ENCODE data around the gene MOB3B.

MOB3B gene

GRCh38 chr9:27541740-27542139 lies 12.1 kb upstream of the MOB3B start:
- DNase-seq (ENCODE audit: low read depth, low spot score) = no peak

DNA sequence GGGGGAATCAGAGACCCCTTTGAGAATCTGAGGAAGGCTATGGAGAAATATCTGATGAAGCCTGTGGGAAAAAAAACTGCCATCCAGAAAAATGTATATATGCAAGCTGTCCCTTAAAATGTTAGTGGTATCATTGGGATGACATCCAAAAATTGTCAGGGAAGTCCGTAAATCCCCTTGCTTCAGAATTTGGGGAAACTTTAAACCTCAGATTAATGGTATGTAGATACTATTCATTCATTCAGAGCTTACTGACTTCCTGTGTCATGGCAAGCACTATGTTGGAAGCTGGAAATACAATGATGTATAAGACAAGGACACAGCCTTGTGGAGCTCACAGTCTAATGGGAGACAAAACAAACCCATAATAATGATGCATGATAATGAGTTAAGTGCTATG lies 10.9 kb upstream of the MOB3B start:
- no peak for DNase-seq (ENCODE audit: low read depth, low spot score)

DNA sequence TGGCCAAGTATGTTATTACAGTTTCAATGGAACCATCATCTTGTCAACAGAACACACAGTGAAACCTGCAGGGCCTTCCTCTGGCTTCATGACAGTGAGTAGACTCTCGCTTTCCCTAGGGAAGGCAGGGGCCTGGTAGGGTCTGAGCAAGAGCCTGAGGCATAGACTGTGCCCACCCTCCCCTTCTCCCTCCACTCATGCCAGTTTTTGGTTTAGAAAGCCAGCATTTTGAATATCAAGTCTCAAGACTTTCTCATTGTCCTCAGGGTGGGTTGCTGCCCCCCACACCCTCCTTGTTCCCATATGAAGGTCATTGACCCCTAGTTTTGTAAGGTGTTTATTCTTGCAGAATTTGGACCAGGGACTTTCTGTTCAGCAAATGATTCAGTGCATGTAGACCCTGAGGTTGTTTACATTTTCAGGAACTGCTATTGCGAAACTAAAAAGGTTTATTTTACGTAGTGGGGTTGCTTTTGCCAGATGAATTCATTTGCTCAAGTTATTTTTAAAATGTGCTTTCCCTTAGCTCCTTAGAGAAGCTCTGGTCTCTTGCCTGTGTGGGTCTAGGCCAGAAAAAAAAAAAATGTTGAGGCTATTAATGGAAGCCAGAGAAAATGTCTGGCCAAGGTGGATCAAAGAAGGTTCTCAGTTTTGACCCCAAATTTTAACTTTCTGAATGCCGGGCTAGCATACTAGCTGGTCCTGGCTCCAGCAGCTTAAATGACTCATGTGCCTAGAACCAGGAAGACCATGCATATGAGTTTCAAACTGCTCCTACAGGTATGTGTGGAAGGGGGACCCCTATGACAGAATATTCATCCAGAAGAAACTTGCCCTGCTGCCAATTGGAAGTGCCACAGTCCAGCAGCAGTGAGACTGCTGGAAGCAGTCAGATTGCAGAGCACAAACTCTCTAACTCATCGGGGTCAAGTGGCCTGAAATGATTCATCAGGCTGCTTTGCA lies 10.1 kb upstream of the MOB3B start:
- DNase-seq (ENCODE audit: low read depth, low spot score) = no peak

GRCh38 chr9:27538647-27539046 lies 9.0 kb upstream of the MOB3B start:
- no peak for DNase-seq (ENCODE audit: low read depth, low spot score)

GRCh38 chr9:27537756-27538155 lies 8.1 kb upstream of the MOB3B start:
- DNase-seq (ENCODE audit: low read depth, low spot score) = no peak

- no peak for DNase-seq (ENCODE audit: low read depth, low spot score)
These were observed 7.4 kb upstream of the MOB3B start for GRCh38 chr9:27537027-27537435.

GRCh38 chr9:27536168-27536567 lies 6.6 kb upstream of the MOB3B start:
- DNase-seq (ENCODE audit: low read depth, low spot score) = no peak

DNA sequence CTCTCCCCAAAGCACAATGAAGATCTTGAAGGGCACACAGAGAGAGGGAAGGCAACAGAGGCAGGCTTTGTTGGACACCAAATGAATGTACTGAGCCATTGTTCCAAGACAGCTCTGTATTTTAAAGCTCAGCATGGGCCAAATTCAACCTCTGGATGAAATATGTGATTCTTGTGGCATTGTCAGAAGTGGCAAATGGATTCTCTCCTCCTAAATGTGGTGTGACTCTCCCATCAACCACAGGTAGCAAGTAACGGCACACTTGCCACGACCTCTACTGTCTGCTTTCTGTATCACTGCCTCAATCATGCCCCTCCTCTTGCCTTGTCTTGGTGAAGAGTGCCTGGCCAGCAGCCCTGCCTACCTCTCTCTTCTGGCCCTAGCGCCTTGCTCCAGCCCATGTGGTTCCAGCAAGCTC lies 6.1 kb upstream of the MOB3B start:
- DNase-seq (ENCODE audit: low read depth, low spot score) = no peak

GRCh38 chr9:27534658-27535209 lies 5.1 kb upstream of the MOB3B start:
- DNase-seq (ENCODE audit: low read depth, low spot score) = no peak

- DNase-seq (ENCODE audit: low read depth, low spot score) = no peak
These were observed 4.5 kb upstream of the MOB3B start for GRCh38 chr9:27534131-27534530.

- no peak for DNase-seq (ENCODE audit: low read depth, low spot score)
These were observed 3.7 kb upstream of the MOB3B start for GRCh38 chr9:27533311-27533710.

DNA sequence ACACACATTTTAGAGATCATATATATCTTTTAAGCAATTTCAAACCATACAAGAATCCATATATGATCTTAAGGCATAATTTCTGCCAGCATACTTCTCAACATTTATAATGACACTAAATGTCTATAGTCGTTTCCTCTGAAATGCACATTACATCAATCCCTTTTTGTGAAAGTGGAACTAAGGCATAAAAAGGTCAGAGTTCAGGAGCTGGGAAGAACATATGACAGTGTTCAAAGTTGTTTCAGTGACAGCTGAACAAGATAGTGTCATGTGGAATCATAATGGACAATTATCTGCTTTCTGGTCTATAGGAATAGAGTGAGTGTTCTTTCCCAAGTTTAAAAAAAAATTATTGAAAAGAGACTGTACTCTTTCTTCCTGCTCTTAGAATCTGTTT lies 2.4 kb upstream of the MOB3B start:
- no peak for DNase-seq (ENCODE audit: low read depth, low spot score)

GRCh38 chr9:27530915-27531755 lies 1.5 kb upstream of the MOB3B start:
- DNase-seq (ENCODE audit: low read depth, low spot score) = no peak

DNA sequence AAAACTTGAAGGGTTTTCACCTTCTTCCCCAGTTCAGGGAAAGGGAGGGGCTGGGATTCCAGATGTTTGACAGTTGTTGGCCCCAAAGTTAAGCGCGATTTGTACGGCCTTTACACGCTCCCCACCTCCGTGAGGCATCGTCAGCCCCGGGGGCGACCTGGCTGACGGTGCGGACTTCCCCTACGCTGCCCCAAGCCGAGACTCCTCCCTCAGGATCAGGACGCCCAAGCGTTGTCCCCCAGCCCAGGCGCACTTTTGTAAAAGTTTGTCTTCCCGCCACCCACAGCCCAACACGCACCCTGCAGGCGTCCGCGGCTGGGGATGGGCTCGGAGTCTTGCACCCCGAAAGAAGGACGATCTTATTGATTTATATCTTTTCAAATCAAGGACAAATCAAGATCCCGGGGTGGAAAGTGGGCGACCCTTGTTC lies 713 bp downstream of the MOB3B start:
- no peak for DNase-seq (ENCODE audit: low read depth, low spot score)

DNA sequence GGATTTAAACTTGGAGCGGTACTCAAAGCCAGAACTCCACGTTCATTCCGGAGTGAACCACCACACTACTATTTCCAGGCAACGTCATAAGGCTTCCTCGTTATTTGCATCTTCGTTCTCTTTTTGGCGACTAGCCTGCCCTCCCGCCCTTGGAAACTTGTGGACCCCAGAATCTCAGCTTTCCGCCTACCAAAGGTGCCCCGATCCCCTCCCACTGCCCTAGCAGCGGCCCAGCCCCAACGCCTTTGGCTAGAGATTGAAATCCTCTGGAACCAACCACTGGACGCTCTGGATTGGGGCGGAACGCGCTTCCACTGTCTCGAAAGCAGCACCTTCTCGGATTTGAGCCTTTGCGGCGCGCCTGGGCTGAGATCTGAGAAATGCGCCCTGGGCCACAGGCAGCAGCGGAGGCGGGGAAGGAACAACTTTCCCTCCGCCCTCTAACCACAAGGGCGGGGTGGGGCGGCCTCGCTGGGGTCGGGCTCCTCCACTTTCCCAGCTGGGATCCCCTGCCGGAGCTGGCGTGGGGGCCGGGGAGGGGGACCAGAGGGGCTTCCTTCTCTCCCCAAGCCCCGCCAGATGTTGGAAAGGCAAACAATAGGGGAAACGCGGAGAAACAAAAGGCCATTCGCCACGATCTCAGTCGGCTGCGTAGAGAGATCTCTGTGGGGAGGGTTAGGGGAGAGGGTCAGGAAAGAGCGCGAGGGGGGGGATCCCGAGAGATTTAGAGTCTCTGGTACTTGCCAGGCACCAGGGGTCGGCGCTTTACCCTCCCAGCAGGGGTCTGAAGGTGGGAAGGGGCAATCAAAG lies 1.3 kb downstream of the MOB3B start:
- DNase-seq (ENCODE audit: low read depth, low spot score) = no peak

- DNase-seq (ENCODE audit: low read depth, low spot score) = no peak
These were observed 1.9 kb downstream of the MOB3B start for GRCh38 chr9:27527702-27528075.

DNA sequence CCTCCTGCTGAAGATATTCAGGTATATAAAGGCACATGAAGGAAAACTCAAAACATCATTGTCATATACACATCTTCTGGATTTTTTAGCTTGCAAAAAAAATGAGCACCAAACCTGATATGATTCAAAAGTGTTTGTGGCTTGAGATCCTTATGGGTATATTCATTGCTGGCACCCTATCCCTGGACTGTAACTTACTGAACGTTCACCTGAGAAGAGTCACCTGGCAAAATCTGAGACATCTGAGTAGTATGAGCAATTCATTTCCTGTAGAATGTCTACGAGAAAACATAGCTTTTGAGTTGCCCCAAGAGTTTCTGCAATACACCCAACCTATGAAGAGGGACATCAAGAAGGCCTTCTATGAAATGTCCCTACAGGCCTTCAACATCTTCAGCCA lies 5.4 kb downstream of the MOB3B start, which contains the start of gene IFNK:
IFNK (plus strand) TSS at position 55 of the 400 bp plus-strand sequence; CDS start at position 102, 47 bp downstream.
- DNase-seq (ENCODE audit: low read depth, low spot score) = no peak

DNA sequence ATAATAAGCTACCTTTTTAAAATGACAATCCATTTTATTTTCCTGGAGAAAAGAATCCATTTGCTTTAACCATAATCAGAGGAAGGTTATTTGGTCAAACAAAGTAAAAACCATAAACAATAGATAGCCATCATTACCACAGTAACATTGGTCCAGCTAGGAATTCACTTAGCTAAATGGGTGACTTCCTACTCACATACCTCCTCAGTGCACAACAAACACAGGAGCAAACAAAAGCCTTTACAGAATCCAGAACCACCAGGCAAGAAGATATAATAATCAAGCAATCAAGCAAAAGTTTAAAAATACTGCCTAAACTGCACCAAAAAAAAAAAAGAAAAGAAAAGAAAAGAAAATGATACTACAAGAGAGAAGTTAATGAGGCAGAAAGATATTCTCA lies 6.5 kb downstream of the MOB3B start:
- DNase-seq (ENCODE audit: low read depth, low spot score) = no peak

DNA sequence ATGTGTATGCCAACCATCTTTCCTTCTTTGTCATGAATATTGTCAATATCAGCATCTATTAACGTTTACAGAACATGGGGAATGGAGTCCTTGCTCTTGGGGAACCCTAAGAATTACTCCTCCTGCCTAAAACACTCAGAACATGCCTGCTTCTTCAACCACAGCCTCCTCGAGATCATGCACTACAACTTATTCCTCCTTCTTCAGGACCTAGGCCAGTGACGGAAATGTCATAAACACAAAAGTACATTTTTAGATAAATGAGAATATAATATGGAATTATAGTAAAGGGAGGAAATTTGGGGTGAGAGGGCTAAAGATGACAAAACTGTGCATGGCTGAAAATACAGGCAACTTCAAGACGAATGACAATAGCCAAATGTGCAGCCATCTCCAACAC lies 8.6 kb downstream of the MOB3B start:
- no peak for DNase-seq (ENCODE audit: low read depth, low spot score)

DNA sequence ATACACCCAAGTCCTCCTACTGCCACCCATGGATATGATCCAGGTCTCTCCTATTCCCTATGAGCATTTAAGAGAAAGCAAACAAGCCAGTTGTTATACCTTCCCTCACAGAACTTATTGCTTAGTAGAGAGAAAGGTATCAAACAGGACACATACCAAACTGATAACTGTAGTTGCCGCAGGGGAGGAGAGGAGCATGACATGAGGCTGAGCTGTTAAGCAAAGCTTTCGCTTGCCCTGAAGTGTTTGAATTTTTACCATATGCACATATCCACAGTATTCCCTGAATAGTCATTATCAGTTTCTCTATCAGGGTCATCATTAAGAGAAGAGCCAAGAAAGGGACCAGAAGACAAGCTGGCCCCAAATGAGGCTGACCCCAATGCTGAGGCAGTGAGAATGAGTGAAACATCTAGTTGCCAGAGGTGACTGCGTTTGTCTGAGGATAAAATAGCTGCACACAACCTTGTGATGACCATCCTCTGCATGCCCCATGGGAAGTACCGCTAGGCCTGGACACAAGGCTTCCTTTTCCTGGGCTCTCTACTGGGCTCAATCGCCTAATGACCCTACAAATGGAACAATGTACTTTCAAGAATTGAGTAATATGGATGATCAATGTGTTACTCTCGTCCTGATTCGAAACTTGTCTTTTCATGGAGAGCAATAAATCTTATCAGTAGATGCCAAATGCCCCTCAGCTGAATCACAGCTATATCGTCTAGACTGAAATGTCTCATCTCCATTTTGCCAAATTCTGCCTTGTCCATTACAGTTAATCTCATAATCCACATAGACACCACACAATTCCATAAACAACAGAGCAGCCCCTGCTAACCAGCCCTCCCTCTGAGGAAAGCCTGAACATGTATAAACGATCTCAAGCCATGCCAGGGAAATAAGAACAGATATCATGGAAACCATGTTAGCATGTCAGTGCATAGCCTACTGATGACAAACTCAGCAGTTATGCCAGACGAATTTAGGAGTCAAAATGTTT lies 9.8 kb downstream of the MOB3B start:
- DNase-seq (ENCODE audit: low read depth, low spot score) = no peak

All from iPS DF 19.7 (cell line).